Pancreas (tissue), 10 donors: ENCODE data around the gene RASSF8. TPM values are rescaled to one million over a fixed set of nuclear protein-coding genes. Genes with fewer than 3 reads are reported as not detected.
A peak's percentile ranks its signal among the peaks of the same experiment; 100 is the strongest.
"Not testable (repeated sequence)": the region's sequence is repeated elsewhere in the genome, so short reads cannot be mapped to it uniquely, and the experiment has no call there.

Source experiments
- ATAC-seq, 4 donors: fragments of 200-7000 bp; cut with Tn5 transposase; one replicate each; pipeline versions ENCODE4 v1.8.0 to v1.9.1; 2020; ENCODE audit warnings: mild to moderate bottlenecking in 4 of 4, moderate library complexity in 4 of 4
- DNase-seq, 6 donors: peaks; one replicate each; pipeline ENCODE4 v3.0.0-alpha.2; 2020
- FAIRE-seq: peaks from 2 replicates; lab custom pipeline; 2012; peaks lifted over from hg19 to GRCh38; lab: Jason Lieb, UNC
- H3K27ac ChIP-seq, 4 donors: fragments of 200-600 bp; sonication (generic); 1 replicate in 3 of 4; 2 replicates in 1 of 4; pipeline versions ENCODE4 v1.5.0 to v1.8.0; 2020
- H3K27me3 ChIP-seq, 4 donors: fragments of 200-600 bp; one replicate each; pipeline ENCODE4 v1.8.0; 2021
- H3K36me3 ChIP-seq, 3 donors: fragments of 200-600 bp; sonication (generic) in 1 of 3; one replicate each; pipeline versions ENCODE4 v1.5.0 to v1.8.0; 2020 to 2021
- H3K4me1 ChIP-seq, 3 donors: fragments of 200-600 bp; one replicate each; pipeline ENCODE4 v1.8.0; 2021
- H3K4me3 ChIP-seq, 4 donors: fragments of 200-600 bp; sonication (generic) in 2 of 4; one replicate each; pipeline versions ENCODE4 v1.5.0 to v1.8.0; 2020 to 2021
- H3K9me3 ChIP-seq, 4 donors: fragments of 200-600 bp; one replicate each; pipeline ENCODE4 v1.8.0; 2021
- WGBS, 2 donors: extraction: QIAGEN DNeasy Blood & Tissue Kit; methylation state at CpG; one replicate each; pipeline ENCODE4 v1.1.7; 2013; 5-methylcytosine and 5-hydroxymethylcytosine counted together
- intact Hi-C, 3 donors: fragments of 100-400 bp; cut with DNase I; formaldehyde crosslinking; loops; one replicate each; pipeline versions ENCODE4 v1.11.1 to v1.14.2; 2022
- polyA plus RNA-seq, 2 donors: library from polyadenylated mRNA; stranded (reverse); fragments of 200-250 nt; gene quantifications; one replicate each; pipeline ENCODE4 v1.2.3, GENCODE V29; 2013
- total RNA-seq, 6 donors: library from RNA; stranded (reverse); fragmentation: NEBNext Ultra II Directional in 4 of 6; extraction: Animal tissue kit (Norgen Biotek cat#: 25700) in 4 of 6; gene quantifications; one replicate each; pipeline versions ENCODE4 v1.2.1 to v1.2.4, GENCODE V29; 2021 to 2023
- TF ChIP-seq, protein P1 (sequence below), 4 donors: fragments of 200-600 bp; sonication (generic) in 3 of 4; IDR thresholded peaks; one replicate each; pipeline versions ENCODE4 v1.5.0 to v1.8.0; 2021; ENCODE audit warnings: antibody characterized with exemption in 4 of 4
- donor health status: healthy with polysubstance abuse.
- donor health status: DM: no; HTN: no; CAD: no; lungs with moderate emphysema.
- donor health status: DM: no; HTN: no; CAD: no.
- donor health status: control.
- donor health status: control.
- donor health status: Bipolar disorder and iron deficiency.
- donor health status: DM: yes; HTN: yes; CAD: no.
- donor health status: DM: no; HTN: no; CAD: no.
- donor health status: DM: no; HTN: no; CAD: no.
- donor health status: DM: yes; HTN: yes; CAD: no.

RASSF8 gene
- total and polyA plus RNA-seq, 8 donors, result 4.3 to 25.0 (median 7.4) TPM

DNA sequence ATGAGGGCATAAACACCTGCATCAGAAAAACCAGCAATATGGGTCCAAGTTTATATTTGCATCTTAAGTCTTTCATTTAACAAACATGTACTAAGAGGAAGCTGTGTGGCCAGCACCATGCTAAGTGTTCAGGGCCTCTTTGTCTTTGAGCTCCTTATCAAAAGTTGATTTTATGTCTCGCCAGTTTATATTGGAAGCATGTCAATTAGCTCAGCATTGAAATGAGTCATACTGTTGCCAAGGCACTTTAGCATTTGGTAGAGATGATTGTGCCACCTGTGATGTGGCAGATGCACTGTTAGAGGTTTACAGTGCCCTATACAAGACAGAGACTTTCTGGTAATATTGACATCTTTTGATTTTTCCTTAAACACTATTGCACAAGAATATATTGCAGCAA is 97.9 kb downstream of the RASSF8 start:
- intact Hi-C loops, result no loop called here
- Histone ChIP-seq H3K27ac (peak overlapping the region in 1 of 4 donors; percentile 23), H3K36me3 (no peaks in the 10 kb centered on the region), H3K4me1 (peaks cover 5 to 16% (median 12%) of the 10 kb centered on the region in 3 donors), H3K9me3 (no peaks in the 10 kb centered on the region), H3K27me3 (no peaks in the 10 kb centered on the region), H3K4me3 (no peak overlapping the region)
- peak; percentile 97 to 98 (median 98) for ATAC-seq
- no peak for FAIRE-seq
- DNase-seq, result peak in 3 of 6 donors; percentile 18 to 44 (median 25)
- TF ChIP-seq, protein P1, sequence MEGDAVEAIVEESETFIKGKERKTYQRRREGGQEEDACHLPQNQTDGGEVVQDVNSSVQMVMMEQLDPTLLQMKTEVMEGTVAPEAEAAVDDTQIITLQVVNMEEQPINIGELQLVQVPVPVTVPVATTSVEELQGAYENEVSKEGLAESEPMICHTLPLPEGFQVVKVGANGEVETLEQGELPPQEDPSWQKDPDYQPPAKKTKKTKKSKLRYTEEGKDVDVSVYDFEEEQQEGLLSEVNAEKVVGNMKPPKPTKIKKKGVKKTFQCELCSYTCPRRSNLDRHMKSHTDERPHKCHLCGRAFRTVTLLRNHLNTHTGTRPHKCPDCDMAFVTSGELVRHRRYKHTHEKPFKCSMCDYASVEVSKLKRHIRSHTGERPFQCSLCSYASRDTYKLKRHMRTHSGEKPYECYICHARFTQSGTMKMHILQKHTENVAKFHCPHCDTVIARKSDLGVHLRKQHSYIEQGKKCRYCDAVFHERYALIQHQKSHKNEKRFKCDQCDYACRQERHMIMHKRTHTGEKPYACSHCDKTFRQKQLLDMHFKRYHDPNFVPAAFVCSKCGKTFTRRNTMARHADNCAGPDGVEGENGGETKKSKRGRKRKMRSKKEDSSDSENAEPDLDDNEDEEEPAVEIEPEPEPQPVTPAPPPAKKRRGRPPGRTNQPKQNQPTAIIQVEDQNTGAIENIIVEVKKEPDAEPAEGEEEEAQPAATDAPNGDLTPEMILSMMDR (IDR thresholded peaks at IDR 0.05), result no peak
- WGBS, 2 donors, result 13 to 21% methylated on average over 1 of the region's 1 CpG

DNA sequence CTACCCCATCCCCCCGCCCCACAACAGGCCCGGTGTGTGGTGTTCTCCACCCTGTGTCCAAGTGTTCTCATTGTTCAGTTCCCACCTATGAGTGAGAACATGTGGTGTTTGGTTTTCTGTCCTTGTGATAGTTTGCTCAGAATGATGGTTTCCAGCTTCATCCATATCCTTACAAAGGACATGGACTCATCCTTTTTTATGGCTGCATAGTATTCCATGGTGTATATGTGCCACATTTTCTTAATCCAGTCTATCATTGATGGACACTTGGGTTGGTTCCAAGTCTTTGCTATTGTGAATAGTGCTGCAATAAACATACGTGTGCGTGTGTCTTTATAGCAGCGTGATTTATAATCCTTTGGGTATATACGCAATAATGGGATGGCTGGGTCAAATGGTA is 98.8 kb downstream of the RASSF8 start:
- intact Hi-C loops, H3K9me3 ChIP-seq, H3K36me3 ChIP-seq, H3K27ac ChIP-seq, H3K4me3 ChIP-seq, ATAC-seq, H3K27me3 ChIP-seq, DNase-seq, FAIRE-seq: not testable (repeated sequence)
- peaks cover 5 to 16% (median 12%) of the 10 kb centered on the region in 3 donors for H3K4me1 ChIP-seq
- 99 to 100% methylated on average over 5 to 6 of the region's 6 CpGs for WGBS, 2 donors

DNA sequence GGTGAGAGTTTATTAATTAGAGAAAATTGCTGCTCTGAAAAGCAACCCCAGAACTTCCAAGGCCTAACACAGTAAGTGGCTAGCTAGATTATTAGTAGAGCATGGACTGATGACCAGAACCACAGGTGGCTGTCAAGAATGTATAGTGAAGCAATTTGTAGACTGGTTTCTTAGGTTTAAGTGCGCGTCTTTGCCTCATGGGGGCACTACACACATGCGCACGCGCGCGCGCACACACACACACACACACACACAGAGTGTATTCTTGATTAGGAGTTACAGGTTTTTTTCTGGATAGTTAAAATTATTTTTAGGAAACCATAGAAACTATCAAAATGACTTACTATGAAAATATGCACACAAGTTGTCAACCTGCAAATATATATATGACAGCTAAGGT is 99.8 kb downstream of the RASSF8 start:
- no peak overlapping the region for H3K27ac ChIP-seq
- H3K9me3 ChIP-seq, result no peaks in the 10 kb centered on the region
- FAIRE-seq (no peak), DNase-seq (no peak), ATAC-seq (no peak)
- TF ChIP-seq, protein P1 (IDR thresholded peaks at IDR 0.05), result no peak
- H3K4me3 ChIP-seq, result no peak overlapping the region
- no peaks in the 10 kb centered on the region for H3K27me3 ChIP-seq
- H3K4me1 ChIP-seq, result peaks cover 5 to 16% (median 12%) of the 10 kb centered on the region in 3 donors
- WGBS, 2 donors, result 93 to 95% methylated on average over 8 of the region's 8 CpGs
- intact Hi-C loops, result no loop called here
- no peaks in the 10 kb centered on the region for H3K36me3 ChIP-seq

DNA sequence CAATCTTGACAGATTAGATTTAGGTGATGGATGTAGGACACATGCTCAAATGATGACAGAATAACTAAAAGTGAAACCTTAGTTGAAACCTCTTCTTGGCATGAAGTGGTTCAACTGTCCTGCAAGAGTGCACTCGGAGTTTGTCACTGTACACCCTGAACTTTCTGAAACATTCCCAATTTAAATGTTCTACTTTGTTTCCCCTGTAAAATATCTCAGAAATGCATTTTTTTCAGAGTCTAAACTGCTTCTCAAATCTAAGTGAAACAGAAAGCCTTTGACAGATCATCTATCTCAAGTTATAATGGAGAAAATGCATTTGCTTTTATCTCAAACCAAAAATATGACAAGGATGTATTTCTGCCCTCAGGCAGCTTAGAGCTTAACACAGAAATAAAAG is 100.3 kb downstream of the RASSF8 start:
- WGBS, 2 donors, result 91 to 100% methylated on average over 1 of the region's 1 CpG
- Histone ChIP-seq H3K36me3 (no peaks in the 10 kb centered on the region), H3K4me3 (no peak overlapping the region), H3K27ac (no peak overlapping the region), H3K4me1 (peaks cover 5 to 16% (median 12%) of the 10 kb centered on the region in 3 donors), H3K9me3 (no peaks in the 10 kb centered on the region), H3K27me3 (no peaks in the 10 kb centered on the region)
- TF ChIP-seq, protein P1 (IDR thresholded peaks at IDR 0.05), result no peak
- no peak for ATAC-seq
- no peak for FAIRE-seq
- no peak for DNase-seq
- intact Hi-C loops, result no loop called here

DNA sequence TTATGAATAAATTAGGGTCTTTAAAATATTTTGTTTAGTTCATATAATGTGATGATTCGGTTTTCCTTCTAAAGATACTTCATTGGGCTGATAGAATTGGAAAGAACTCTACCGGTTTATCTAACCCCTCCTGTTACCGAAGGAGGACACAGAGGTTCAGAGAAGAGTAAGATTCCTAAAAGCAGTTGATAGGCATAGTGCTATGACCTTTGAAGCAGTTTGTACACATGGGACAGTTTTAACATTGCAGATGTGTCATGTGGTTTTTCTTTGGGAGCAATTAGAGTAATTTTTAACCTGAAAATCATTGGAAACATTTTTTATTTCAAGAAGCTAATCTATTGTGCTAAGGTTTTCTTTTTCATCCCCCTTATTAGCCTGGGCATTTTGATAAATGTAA is 103.5 kb downstream of the RASSF8 start:
- Histone ChIP-seq H3K27ac (no peak overlapping the region), H3K27me3 (no peaks in the 10 kb centered on the region), H3K9me3 (no peaks in the 10 kb centered on the region), H3K4me1 (no peaks in the 10 kb centered on the region), H3K4me3 (no peak overlapping the region), H3K36me3 (no peaks in the 10 kb centered on the region)
- FAIRE-seq, result no peak
- TF ChIP-seq, protein P1 (IDR thresholded peaks at IDR 0.05), result no peak
- no peak for ATAC-seq
- intact Hi-C loops, result no loop called here
- DNase-seq, result no peak
- 84 to 88% methylated on average over 3 of the region's 3 CpGs for WGBS, 2 donors
